Measurements from ENCODE around the gene OSBPL2.

The OSBPL2 gene

DNA sequence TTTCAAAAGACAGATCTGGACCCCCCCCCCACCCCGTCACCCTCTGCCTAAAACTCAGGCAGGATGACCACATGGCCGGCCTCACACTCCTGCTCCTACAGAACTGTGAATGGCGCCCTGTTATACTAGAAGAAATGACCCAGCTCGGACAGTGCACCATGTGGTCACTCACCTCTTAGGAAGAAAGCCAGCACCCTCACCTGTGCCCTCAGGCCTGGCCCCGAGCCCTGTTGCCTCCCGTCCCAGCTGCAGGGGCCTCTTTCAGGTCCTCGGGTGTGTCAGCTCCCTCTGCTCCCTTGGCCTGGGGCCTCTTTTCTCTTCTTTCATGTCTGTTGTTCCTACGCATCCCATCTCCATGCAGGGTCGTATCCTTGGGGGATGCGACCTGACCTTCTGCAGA, 23.7 kb downstream of the OSBPL2 start:
- DNase-seq = no peak

DNA sequence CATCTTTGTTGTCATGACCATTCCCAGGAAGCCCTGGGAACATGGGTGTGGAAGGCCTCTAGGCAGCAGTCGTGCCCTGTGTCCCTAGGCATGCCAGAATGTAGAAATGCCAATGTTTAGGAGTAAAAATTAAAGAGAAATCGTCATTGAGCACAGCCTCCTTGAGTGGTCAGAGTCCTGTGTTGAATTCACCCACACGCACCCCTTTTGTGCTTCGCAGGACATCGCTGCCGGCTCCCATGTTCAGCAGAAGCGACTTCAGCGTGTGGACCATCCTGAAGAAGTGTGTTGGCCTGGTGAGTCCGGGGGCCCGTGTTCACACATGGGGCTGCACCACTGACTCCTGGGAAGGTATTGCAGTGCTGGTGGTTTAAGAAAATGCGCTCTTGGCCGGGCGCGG, 25.1 kb downstream of the OSBPL2 start:
- no peak for DNase-seq

DNA sequence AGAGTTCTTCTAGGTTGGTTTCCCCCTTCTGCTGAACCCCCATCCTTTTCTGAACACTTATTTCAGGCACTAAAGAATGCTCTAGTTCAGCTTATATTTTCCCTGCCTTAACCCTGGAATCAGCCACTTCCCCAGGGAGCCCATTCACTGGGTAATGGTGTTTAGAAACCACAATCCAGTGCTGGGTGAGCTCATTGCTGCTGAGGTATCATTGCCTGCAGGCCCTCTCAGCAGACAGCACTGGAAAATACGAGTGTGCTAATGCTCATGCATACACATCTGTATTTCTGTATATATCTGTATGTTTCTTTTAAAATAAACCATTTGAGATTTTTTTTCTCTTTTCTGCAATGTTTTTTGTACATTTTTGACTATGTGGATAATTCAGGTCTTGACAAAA, 27.0 kb downstream of the OSBPL2 start:
- DNase-seq = no peak

DNA sequence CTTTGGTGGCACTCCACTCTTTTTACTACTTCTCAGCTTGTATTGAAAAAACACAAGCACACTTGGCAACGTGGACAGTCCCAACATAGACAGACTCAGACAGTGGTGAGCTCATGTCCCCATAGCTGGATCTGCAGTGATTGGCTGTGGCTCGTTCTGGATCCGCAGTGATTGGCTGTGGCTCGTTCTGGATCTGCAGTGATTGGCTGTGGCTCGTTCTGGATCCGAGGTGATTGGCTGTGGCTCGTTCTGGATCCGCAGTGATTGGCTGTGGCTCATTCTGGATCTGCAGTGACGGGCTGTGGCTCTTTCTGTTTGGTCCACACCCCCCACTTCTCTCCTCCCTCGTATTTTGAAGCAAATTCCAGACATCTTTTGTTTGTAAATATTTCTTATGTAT, 28.0 kb downstream of the OSBPL2 start:
- no peak for DNase-seq

DNA sequence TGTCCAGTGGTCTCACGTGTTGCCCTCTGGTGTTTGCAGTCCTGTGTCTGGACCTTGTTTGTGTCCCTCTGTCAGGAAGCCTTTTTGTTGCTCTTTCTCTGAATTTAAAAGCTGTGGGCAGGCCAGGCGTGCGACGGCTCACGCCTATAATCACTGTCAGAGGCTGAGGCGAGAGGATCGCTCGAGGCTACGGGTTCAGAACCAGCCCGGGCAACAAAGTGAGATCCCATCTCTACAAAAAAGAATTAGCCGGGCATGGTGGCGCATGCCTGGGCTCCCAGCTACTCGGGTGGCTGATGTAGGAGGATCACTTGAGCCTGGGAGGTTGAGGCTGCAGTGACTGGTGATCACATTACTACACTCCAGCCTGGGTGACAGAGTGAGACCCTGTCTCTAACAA, 28.5 kb downstream of the OSBPL2 start:
- DNase-seq = no peak

DNA sequence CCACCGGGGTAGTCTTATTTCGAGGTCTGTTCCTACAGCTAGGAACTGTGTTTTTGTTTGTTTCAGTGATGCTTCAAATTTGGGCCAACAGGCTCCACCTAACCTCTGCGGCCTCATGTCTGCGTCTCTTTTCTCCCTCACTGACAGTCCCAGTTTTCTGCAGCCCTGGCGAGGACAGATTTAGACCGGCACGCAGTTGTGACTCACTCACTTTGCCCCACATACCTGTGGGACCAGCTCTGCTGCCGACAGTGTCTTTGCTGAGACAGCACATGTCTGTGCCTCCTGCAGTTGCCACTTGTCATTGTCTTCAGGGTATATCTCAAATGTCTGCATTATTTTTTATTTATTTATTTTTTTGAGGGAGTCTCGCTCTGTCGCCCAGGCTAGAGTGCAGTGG, 29.2 kb downstream of the OSBPL2 start:
- no peak for DNase-seq

DNA sequence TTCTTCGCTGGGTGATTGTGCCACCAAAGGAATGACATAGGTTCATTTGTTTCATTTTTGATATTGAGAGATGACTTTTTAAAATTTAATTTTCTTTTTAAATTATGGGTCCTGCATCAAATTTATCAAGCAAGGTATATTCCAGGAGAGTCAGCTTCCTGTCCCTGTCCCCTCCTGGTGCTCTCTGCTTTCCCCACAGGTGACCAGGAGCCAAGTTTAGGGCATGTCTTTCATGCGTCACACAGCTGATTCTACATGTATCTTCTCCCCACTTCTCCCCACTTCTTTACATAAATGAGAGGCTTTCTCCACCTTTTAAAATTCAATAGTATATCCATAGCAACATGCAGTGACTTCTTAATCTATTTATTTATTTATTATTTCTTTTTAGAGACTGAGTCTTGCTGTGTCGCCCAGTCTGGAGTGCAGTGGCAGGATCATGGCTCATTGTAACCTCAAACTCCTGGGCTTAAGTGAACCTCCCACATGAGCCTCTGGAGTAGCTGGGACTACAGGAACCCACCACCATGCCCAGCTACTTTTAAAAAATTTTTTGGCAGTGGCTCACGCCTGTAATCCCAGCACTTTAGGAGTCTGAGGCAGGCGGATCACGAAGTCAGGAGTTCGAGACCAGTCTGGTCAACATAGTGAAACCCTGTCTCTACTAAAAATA, 30.0 kb downstream of the OSBPL2 start:
- DNase-seq = no peak

DNA sequence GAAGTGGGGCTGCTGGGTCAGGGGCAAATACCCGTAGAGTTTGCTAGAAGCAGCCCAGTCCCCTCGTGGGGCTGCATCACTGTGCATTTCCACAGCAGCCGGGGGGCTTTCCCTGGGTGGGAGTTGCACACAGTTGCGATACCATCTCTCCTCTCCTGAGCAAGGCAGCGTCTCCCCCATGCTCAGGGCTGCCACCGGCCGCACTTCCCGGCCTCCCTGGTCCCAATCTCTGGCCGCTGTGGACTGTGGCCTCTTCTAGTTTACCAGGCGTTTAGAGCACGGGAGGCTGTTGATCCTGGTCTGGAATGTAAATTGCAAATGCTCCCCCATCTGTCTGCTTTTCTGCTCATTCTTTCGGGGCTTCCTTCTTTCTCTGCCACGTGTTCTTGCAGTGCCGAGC, 31.1 kb downstream of the OSBPL2 start:
- DNase-seq = no peak

DNA sequence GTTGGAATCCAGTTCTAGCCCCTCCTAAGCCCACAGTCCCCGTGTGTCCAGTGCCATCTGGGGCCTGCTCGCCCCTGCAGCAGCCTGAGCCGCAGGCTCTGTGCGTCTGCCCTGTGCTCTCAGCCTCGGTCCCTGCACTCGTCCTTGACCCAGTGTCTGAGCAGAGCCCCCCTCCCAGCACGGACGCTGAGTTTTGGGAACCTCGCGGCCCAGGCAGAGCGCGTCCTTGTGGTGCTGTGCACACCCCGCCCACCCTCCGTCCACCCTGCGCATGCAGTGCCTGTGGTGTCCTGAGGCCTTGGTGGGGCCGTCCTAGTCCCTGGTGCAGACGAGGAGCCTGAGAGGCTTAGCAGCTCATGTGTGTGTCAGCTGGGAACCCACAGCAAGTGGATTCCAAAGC, 31.6 kb downstream of the OSBPL2 start:
- no peak for DNase-seq

DNA sequence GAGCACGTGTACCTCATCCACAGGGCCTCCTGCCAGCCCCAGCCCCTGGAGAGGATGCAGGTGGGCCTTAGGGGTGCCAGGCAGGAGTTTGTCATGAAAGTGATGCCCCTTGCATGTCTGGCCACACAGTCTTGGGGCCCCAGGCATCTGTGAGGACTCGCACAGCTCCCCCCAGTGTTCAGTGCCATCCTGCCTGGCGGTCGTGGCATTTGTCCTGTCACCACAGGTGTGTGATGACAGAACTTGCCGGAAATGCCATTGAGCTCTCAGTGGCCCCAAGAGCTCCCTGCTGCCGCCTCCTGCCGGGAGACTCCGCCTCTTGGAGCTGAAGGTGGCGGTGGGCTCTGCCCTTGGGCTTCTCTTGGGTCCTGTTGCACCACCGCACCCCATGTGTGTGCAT, 33.9 kb downstream of the OSBPL2 start:
- DNase-seq = no peak

DNA sequence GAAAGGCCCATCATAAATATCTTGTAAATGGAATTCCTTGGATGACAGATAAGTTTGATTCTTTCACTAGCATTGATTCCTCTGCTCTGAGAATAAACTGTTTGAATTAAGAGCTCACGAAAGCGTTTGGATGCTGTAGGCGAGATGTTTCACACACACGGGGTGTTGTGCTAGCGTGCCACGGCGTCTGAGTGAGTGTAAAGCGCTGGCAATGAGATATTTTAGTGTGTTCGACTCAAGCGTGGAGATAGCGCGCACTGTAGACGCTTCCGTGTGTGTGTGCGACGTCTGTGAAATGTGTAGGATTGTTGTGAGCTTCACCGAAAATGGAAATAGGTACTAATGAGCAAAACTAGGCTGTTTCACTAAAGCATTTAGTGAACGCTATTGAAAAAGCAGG, 35.1 kb downstream of the OSBPL2 start:
- no peak for DNase-seq

DNA sequence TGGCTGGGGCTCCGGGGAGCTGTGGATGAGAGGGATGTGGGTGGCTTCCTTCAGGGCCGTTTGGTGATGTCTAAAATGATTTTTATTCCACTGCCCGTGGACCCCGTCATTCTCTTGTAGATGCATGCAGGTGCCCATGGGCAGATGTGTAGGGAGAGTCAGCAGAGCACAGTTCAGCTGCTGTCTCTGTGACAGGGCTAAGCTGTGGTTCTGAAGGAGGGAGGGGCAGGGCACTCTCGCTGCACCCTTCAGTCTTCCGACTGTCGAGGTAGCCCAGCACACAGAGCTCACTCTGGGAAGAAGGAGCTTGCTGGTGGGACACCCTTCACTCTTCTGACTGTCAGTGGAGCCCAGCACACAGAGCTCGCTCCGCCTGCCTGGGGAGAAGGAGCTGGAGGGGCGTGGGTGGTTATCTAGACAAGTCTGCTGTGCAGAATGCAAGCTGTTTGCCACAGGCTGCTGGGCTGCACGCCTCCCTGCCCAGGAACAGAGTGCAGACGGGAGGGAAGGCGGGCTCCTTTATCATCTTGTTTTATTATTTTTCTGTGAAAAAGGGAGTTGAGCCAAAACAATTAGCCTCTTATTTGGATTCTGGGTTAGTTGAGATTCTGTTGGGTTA, 36.1 kb downstream of the OSBPL2 start:
- DNase-seq = no peak

DNA sequence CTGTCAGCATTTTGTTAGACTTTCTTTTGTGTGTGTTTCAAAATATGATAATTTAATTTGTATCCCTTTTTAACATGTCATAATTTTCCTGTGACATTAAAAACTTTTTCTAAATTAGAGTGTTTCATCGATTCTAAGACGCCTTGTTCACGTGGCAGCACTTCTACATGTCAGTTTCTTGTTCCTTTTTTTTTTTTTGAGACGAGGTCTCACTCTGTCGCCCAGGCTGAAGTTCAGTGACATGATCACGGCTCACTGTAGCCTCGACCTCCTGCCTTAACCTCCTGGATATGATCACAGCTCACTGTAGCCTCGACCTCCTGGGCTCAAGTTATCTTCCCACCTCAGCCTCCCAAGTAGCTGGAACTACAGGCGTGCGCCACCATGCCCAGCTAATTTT, 36.9 kb downstream of the OSBPL2 start:
- DNase-seq = no peak

DNA sequence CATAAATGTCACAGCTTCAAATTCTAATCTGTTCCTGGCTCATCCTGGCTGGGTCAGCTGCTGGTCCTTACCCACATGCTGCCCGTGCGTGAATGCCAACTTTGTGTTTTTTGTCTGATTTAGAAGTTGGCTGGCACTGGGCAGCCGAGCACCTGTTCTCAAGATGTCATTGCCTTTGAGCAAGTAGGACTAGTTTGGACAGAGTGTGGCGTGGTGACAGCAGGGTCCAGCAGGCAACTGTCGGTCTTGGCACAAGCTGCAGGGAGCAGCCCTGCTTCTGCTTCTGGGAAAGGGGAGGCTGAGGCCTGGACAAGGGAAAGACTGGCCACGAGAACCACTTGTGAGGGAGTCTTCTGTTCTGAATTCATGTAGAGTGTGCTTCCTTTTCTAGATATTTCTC, 38.1 kb downstream of the OSBPL2 start:
- DNase-seq = no peak

DNA sequence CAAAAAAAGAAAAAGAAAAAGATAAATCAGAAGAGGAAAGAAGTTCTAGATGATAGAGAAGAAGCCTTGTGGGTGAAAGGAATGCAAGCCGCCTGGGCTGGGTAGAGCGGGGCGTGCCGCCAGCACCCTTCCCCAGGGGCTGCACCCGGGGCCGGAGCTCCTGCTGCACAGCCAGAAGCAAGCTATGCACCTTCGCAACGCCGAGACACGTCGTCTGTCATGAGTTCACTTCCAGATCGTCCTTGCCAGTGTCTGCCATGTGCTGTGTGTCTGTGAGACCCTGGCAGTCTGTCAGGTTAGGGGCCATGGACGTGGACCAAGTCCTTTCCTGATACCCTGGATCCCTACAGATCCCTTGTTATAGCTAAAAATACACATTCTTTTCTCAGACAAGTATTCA, 38.9 kb downstream of the OSBPL2 start:
- no peak for DNase-seq

DNA sequence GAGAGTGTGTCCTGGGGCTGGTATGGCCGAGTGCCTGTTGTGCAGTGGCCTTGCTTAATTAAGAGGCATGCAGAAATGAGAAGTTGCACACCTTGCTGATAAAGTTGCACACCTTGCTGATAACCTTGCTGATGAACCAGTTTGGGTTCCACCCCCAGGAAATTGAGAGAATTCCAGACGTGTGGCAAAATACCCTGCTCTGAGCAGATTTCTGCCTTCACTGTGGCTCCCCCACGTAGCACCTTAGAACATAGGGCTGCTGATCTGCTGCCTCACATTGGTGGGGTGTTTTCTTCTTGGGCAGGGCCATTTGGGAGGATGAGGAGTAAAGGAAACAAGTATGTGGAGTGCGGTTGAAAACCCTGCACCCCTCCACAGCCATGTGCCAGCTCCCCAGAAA, 42.0 kb downstream of the OSBPL2 start:
- DNase-seq = no peak

DNA sequence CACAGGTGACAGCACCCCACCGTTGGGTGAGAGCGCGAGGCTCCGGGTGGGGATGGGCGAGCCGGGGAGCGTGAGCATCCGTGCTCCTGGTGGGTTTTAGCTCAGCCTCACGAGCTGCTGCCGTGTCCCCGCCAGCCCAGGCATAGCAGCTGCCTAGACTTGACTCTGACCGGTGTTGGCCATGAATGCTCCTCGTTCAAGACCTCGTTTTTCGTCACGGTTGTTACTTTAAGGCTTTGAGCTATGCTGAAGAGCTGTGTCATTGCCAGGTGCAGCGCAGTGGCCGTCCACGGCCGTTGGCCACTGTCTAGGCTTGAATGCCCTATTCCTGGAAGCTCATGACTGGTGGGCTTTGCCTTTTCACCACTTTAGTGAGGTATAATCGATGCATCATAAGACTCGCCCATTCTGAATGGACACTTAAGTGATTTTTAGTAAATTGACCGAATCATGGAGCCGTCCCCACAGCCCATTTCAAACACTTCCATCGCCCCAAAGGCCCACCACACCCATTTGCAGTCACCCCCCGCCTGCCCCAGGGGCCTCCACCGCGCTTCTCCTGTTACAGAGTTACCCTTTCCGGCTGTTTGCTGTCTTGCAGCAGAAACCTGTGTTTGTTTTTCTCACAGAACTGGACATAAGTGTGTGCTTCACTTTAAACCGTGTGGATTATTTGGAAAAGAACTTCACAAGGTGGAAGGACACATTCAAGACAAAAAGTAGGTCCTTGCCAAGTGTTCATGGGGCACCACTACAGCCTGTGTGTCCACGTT, 43.0 kb downstream of the OSBPL2 start:
- DNase-seq = no peak

DNA sequence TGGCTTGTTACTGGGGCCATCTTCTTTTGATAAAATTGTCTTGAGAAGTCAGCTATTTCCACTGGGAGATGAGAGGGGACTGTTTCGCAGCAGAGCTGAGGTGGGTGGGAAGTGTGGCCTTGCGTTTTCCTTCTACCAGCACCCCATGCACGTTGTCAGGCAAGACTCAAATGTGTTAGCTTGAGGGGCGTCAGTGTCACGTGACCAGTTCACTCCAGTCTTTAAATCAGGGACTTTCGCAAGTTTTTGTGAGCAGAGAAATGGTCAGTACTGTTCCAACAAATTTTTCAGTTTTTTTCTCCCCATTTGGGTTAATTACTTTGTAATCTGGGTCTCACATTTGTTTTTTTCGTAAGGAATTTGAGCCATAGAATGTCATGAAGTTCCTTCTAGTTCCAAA, 43.8 kb downstream of the OSBPL2 start:
- DNase-seq = no peak

DNA sequence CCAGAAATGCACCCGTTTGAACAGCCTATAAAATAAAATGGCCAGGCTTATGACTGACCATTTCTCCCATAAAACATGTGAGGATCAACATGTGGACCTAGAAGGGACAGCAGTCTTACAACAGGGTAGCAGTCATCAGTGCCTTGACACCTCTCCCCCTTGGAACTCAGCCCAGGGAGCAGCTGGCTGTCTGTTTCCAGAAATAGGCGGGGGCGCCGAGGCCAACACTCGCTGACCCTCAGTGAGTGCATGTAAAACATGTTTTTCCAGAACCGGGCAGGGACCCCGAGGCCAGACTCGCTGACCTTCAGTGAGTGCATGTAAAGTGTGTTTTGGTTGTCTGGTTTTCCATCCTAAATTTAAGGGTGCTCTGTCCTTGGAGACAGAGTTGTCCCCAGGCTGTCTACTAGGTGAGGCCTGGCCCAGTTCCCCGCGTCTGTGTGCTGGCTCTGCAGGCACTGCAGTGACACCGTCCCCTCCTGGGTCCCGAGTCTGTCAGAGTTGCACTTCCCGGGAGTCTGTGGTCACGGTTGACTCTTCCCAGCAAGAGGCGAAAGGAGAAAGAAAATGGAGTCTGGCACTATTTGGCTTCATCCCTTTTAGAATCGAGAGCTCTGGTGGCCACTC, 44.7 kb downstream of the OSBPL2 start:
- DNase-seq = no peak

DNA sequence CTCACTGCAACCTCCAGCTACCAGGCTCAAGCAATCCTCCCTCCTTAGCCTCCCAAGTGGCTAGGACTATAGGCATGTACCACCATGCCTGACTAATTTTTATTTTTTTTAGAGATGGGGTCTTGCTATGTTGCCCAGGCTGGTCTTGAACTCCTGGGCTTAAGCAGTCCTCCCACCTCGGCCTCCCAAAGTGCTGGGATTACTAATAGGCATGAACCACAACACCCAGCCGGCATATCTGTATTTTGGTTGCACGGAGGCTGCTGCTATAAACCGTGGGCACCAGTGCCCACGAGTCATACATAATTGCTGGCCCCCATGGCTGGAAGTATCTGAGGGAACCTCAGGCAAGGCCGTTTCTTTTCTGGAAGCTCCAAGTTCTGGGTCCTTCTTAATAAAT, 46.1 kb downstream of the OSBPL2 start:
- no peak for DNase-seq

DNA sequence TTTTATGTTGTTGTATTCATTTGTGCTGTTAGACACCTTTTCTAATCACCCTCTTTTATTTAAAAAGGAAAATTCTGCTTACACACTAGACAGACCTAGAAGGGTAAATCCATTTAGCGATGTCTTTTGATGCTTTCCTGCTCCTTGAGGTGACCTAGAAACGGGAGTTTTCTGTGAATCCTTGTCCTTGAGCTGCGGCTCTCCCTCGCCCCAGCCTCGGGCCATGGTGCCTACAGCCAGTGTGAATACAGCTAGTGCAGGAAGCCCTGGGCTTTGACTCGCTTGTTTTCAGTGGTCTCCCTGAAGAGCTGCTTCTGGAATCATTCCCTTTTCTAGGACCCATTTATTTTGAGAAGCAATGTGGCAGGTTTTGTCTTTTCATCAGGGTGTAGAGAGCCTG, 46.8 kb downstream of the OSBPL2 start:
- no peak for DNase-seq

DNA sequence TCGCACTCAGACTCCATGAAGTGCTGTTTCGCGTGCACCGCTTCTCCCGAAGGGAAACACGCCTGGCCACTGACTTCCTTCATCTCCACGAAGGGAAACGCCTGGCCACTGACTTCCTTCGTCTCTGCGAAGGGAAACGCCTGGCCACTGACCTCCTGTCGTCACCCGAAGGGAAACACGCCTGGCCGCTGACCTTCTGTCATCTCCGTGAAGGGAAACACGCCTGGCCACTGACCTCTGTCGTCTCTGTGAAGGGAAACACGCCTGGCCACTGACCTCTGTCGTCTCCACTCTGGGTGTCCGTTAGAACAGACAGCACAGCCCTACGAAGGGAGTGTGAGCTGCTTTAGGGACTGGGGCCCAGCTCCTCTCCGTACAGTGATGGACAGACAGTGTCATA, 47.4 kb downstream of the OSBPL2 start:
- DNase-seq = no peak

DNA sequence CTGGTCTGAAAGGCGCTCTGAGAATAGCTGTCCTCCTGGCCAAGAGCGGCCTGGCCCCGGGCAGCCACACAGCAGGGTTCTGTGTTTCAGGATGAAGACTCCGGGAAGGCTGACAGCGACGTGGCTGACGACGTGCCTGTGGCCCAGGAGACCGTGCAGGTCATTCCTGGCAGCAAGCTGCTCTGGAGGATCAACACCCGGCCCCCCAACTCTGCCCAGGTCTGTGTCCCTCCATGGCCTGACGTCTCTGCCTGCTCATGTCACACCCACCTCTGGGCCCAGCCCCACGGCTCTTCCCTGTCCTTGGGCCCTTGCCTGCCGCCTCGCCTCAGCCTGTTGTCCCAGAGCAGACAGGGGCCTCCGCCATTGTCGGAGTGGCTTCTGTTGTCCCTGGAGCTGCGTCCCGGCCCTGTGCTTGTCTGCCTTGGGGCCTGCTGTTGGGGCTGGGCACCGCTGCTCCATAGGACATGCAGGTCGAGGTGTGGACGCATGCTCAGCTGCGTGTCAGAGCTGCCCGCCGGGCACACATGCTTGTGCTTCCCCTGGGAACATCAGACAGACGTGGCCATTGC, 48.3 kb downstream of the OSBPL2 start:
- no peak for DNase-seq

DNA sequence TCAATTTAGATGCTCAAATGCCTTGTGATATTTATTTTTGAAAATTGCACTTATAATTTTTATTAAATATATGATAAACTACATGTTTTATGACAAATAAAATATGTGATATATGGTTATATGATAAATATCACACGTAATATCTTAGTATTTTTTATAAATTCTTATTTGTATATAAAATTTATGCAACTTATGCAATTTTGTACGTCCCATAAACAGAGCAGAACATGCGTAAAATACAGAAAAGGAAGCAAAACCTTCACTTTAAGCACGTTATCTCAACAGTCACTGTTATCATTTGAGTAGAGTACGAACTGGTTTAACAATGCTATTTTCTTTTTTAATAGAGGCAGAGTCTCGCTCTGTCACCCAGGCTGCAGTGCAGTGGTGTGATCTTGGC, 48.8 kb downstream of the OSBPL2 start:
- DNase-seq = no peak
